RWPE2 (cell line): ENCODE results near the gene UPF1.
A peak's percentile ranks its signal among the peaks of the same experiment; 100 is the strongest.

ENCODE experiments used
- ATAC-seq: fragments of 200-7000 bp; cut with Tn5 transposase; 3 replicates; pipeline ENCODE4 v1.9.1; 2021; ENCODE audit warnings: low read depth
- DNase-seq: peaks from one replicate; pipeline ENCODE4 v3.0.0-alpha.2; 2020; ENCODE audit warnings: low spot score
- H3K27ac ChIP-seq: fragments of 450-650 bp; 2 replicates; pipeline ENCODE4 v1.5.1; 2017; ENCODE audit warnings: mild to moderate bottlenecking; ENCODE audit not compliant: poor library complexity, severe bottlenecking
- H3K27me3 ChIP-seq: fragments of 250-450 bp; sonication (Bioruptor Pico); 2 replicates; pipeline ENCODE4 v1.5.1; 2021; ENCODE audit warnings: mild to moderate bottlenecking, moderate library complexity; ENCODE audit not compliant: insufficient read depth, poor library complexity, severe bottlenecking
- H3K36me3 ChIP-seq: fragments of 250-450 bp; sonication (Bioruptor Pico); 2 replicates; pipeline ENCODE4 v1.5.1; 2020; ENCODE audit warnings: low read depth, mild to moderate bottlenecking, moderate library complexity
- H3K4me1 ChIP-seq: fragments of 250-450 bp; sonication (Bioruptor Pico); 2 replicates; pipeline ENCODE4 v1.5.1; 2021; ENCODE audit warnings: mild to moderate bottlenecking, moderate library complexity; ENCODE audit not compliant: insufficient read depth, poor library complexity, severe bottlenecking
- H3K4me3 ChIP-seq: fragments of 250-450 bp; sonication (Bioruptor Pico); 2 replicates; pipeline ENCODE4 v1.5.1; 2021; ENCODE audit warnings: mild to moderate bottlenecking, moderate library complexity; ENCODE audit not compliant: severe bottlenecking
- H3K9me3 ChIP-seq: fragments of 250-450 bp; sonication (Bioruptor Pico); 2 replicates; pipeline ENCODE4 v1.5.1; 2021; ENCODE audit warnings: mild to moderate bottlenecking, moderate library complexity; ENCODE audit not compliant: severe bottlenecking
- TF ChIP-seq, protein P1 (sequence below): fragments of 450-650 bp; IDR thresholded peaks from one replicate; pipeline ENCODE4 v1.5.1; 2017; ENCODE audit warnings: mild to moderate bottlenecking, moderate library complexity; ENCODE audit not compliant: poor library complexity, severe bottlenecking

Gene UPF1

DNA sequence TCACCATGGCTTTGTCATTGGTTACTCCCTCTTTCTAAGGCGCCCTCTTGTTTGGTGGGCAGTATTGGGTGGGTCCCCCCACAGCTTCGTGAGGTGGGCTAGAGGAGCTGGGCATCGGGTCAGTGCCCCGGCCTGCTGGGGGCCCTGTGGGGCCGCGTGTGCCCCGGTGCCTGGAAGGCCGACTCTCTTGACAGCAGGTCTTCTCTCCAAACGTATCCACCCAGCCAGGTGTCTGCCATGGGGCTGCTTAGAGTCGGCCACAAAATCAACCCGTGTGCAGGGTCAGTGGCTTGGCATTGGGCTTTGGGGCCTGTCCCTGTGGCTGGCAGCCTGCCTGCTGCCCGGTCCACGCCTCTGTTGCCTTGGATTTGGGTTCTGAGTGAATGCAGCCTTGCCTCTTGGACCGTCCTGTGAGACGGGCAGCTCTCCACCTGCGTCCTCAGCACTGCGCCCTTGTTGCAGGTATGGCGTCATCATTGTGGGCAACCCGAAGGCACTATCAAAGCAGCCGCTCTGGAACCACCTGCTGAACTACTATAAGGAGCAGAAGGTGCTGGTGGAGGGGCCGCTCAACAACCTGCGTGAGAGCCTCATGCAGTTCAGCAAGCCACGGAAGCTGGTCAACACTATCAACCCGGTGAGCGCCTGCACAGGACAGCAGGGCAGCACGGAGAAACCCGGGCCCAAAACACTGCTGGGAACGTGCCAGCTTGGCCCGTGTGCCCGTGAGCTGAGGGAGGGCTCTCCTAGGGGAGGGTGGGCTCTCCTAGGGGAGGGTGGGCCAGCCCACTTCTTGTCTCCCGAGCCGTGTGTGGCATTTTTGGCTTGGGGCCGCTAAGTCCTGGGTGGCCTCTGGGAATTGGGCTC is 31.4 kb downstream of the UPF1 start:
- Histone ChIP-seq H3K4me1 (peaks cover 5% of the 10 kb centered on the region), H3K4me3 (no peak overlapping the region), H3K9me3 (no peaks in the 10 kb centered on the region), H3K36me3 (peaks cover 90% of the 10 kb centered on the region), H3K27ac (no peak overlapping the region), H3K27me3 (no peaks in the 10 kb centered on the region)
- peak; percentile 40 for DNase-seq
- TF ChIP-seq, protein P1, sequence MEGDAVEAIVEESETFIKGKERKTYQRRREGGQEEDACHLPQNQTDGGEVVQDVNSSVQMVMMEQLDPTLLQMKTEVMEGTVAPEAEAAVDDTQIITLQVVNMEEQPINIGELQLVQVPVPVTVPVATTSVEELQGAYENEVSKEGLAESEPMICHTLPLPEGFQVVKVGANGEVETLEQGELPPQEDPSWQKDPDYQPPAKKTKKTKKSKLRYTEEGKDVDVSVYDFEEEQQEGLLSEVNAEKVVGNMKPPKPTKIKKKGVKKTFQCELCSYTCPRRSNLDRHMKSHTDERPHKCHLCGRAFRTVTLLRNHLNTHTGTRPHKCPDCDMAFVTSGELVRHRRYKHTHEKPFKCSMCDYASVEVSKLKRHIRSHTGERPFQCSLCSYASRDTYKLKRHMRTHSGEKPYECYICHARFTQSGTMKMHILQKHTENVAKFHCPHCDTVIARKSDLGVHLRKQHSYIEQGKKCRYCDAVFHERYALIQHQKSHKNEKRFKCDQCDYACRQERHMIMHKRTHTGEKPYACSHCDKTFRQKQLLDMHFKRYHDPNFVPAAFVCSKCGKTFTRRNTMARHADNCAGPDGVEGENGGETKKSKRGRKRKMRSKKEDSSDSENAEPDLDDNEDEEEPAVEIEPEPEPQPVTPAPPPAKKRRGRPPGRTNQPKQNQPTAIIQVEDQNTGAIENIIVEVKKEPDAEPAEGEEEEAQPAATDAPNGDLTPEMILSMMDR = no peak
- ATAC-seq = no peak

DNA sequence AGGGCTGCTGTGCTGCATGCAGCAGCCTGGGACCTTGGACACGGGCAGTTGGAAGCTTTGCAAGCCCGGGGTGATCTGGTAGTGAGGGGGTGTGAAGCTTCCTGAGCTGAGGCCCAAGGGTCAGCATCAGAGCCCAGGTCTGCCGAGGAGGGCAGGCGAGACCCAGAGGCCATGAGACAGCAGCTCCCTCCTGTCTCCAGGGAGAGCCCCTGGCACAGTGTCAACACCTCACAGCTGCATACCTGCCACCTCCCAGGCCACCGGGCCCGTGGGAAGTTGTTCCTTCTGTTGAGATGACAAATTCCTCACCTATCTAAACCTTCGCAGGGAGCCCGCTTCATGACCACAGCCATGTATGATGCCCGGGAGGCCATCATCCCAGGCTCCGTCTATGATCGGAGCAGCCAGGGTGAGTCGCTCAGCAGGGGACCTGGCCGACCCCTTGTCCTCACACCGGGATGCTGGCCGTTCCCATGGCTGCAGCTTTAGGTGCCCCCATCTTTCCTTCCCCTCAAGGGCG is 32.1 kb downstream of the UPF1 start:
- Histone ChIP-seq H3K9me3 (no peaks in the 10 kb centered on the region), H3K27ac (no peak overlapping the region), H3K4me1 (peaks cover 5% of the 10 kb centered on the region), H3K27me3 (no peaks in the 10 kb centered on the region), H3K4me3 (no peak overlapping the region), H3K36me3 (peaks cover 83% of the 10 kb centered on the region)
- TF ChIP-seq, protein P1 = no peak
- DNase-seq (peak; percentile 62), ATAC-seq (no peak)

DNA sequence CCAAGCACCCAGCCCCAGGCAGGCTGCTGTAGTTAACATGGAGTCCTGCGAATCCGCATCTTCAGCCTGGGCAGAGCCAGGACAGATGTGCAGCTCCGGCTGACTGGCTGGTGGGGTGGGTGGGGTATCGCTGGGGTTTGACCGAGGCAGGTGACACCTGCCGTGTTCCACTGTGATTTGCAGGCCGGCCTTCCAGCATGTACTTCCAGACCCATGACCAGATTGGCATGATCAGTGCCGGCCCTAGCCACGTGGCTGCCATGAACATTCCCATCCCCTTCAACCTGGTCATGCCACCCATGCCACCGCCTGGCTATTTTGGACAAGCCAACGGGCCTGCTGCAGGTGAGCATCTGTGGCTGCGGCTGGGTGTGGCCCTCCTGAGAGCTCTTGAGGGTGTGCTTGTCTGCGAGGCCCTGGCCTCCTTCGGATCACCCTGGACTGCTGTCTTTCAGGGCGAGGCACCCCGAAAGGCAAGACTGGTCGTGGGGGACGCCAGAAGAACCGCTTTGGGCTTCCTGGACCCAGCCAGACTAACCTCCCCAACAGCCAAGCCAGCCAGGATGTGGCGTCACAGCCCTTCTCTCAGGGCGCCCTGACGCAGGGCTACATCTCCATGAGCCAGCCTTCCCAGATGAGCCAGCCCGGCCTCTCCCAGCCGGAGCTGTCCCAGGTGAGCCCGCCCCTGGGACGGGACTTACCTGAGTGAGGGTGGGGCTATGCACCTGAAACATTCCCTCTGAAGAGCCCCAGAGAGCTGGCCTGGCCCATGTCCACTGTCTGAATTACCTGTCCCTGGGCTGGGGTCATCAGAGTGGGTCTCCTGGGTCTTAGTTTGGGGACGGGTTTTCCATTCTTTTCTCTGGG is 33.6 kb downstream of the UPF1 start:
- Histone ChIP-seq H3K4me3 (no peak overlapping the region), H3K27me3 (no peaks in the 10 kb centered on the region), H3K27ac (no peak overlapping the region), H3K36me3 (peaks cover 69% of the 10 kb centered on the region), H3K9me3 (no peaks in the 10 kb centered on the region), H3K4me1 (peaks cover 5% of the 10 kb centered on the region)
- TF ChIP-seq, protein P1 = no peak
- ATAC-seq (peak; percentile 22; the same call in 2 of the 3 replicates), DNase-seq (peak; percentile 53)

DNA sequence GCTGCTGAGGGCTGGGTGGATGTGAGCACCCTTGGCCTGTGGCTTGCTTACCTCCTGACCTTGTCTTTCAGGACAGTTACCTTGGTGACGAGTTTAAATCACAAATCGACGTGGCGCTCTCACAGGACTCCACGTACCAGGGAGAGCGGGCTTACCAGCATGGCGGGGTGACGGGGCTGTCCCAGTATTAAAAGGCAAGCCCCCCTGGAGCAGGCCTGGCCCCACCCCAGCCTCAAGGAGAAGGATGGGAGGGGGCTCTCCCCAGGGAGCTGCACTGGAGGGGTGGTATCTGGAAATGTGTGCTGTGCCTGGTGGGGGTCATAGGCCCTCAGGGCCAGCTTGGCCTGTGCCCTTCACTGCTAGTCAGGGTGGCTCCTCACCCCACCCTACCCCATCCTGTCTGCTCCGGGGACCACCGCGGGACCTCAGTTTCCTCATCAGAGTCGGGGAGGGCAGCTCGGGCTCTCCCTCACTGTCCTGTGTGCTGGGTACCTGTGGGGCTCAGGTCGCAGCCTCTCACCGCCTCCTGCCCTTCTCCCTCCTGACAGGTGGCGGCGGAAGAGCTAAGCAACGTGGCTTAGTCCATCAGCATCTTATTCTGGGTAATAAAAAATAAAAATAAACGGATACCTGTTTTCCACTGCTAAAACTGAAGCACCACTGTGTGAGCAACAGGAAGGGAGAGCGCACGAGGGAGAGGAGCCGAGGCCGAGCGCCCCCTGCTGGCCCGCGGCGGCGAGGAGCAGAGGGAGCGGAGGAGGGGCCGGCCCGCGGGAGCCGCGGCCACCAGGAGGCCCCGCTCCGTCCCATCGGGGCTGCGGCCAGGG is 34.4 kb downstream of the UPF1 start:
- no peaks in the 10 kb centered on the region for H3K9me3 ChIP-seq
- peak; percentile 74 for ATAC-seq
- H3K27ac ChIP-seq = no peak overlapping the region
- H3K36me3 ChIP-seq = peaks cover 60% of the 10 kb centered on the region
- H3K4me3 ChIP-seq = no peak overlapping the region
- TF ChIP-seq, protein P1 = peak; percentile 95
- H3K4me1 ChIP-seq = peaks cover 5% of the 10 kb centered on the region
- H3K27me3 ChIP-seq = no peaks in the 10 kb centered on the region
- DNase-seq = peak; percentile 51
